GM12891 (cell line): ENCODE results near the gene TMEM63B.

Source experiments
- PAX5 ChIP-seq: IDR thresholded peaks from 2 replicates; pipeline ENCODE4 v1.6.1; 2011; ENCODE audit warnings: low read length, moderate library complexity, mild to moderate bottlenecking; ENCODE audit not compliant: insufficient read depth, severe bottlenecking
- POLR2A ChIP-seq: IDR thresholded peaks from 2 replicates; pipeline ENCODE4 v1.6.1; 2011; ENCODE audit warnings: low read depth, low read length, control low read depth
- POLR2AphosphoS5 ChIP-seq: IDR thresholded peaks from 2 replicates; pipeline ENCODE4 v1.6.1; 2011; ENCODE audit warnings: low read depth, low read length, control low read depth
- POU2F2 ChIP-seq: IDR thresholded peaks from 2 replicates; pipeline ENCODE4 v1.6.1; 2011; ENCODE audit warnings: low read depth, mild to moderate bottlenecking, control low read depth, low read length, moderate library complexity
- TAF1 ChIP-seq: IDR thresholded peaks from 2 replicates; pipeline ENCODE4 v1.6.1; 2011; ENCODE audit warnings: low read depth, low read length, control low read depth

DNA sequence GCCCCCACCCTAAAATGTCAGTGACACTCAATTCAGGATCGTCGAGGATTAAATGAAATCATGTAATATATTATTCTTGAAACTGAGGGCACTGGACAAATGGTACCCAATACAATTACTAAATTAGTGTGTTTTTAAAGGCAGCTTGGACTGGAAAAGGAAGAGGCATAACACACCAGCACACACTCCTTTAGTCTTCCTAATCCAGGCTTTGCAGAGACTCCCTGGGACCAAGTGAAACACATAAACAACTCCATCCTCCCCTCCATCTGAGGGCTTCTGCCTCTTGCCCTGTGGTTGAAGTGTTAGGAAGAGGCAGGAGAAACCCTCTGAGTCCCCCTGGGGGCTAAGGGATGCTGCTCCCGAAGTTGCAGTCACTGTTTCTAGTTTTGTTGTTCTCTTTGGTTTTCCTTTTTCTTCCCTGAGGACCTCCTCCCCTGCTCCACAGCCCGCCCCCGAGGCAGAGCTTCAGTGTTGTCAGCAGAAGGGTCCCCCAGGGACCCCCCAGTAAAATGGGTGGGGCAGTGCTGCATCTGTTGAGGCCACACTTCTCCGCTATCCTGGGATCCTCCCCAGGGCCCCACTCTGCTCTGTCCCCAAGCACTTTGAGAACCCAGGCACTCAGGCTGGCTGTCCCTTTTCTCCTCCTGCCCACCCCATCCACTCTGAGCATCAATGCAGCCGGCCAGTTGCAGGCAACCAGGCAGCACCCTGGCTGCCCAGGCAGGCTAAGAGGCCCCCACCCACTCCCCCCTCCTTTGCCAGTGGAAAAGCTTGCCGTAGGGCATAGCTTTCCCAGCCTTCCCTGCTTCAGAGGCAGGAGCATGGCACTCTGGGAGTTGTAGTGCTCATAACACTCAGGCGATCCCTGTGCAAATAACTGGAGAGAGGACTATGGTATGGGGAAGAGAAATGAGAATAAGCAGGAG, 5.9 kb downstream of the TMEM63B start:
- TF ChIP-seq TAF1 (no peak), POLR2AphosphoS5 (no peak), POLR2A (no peak), PAX5 (no peak), POU2F2 (no peak)
